GM21619 (cell line): Measurements from ENCODE around the gene ADH1C.
"Not testable (repeated sequence)": the region's sequence is repeated elsewhere in the genome, so short reads cannot be mapped to it uniquely, and the experiment has no call there.

Experiments
- ATAC-seq: cut with Tn5 transposase; IDR thresholded peaks from one replicate; pipeline ENCODE4 v1.9.1; 2021; ENCODE audit not compliant: unreplicated experiment

ADH1C gene

DNA sequence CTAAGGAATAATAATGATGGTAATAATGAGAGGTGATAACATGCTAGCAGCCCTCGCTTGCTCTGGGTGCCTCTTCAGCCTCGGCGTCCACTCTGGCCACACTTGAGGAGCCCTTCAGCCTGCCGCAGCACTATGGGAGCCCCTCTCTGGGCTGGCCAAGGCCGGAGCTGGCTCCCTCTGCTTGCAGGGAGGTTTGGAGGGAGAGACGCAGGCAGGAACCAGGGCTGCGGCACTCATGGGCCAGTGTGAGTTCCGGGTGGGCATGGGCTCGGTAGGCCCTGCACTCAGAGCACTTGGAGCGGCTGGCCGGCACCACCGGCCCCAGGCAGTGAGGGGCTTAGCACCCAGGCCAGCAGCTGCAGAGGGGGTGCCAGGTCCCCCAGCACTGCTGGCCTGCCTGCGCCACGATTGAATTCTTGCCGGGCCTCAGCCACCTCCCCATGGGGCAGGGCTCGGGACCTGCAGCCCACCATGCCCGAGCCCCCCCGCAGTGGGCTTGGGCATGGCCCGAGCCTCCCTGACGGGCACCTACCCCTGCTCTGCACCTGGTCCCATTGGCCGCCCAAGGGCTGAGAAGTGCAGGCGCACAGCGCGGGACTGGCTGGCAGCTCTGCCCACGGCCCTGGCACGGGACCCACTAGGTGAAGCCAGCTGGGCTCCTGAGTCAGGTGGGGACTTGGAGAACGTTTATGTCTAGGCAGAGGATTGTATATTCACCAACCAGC, 7.1 kb upstream of the ADH1C start:
- ATAC-seq = no peak

DNA sequence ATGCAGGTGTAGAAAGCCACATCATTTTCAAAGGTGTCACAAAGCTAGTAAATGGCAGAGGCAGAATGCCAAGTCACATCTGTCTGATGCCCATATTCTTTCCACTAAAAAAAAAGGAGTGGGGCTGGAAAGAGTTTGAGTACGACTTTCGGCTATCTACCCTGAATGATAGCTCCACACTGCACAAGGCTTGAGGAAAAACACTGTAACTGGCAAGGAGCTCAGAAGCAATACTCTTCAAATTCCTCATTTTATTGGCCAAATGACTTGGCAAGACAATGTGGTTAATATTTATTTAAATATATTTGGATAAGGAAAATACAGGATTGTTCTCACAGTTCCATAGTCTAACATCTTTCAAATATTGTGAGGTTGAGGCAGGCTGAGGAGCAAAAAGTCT, 5.4 kb upstream of the ADH1C start:
- no peak for ATAC-seq

DNA sequence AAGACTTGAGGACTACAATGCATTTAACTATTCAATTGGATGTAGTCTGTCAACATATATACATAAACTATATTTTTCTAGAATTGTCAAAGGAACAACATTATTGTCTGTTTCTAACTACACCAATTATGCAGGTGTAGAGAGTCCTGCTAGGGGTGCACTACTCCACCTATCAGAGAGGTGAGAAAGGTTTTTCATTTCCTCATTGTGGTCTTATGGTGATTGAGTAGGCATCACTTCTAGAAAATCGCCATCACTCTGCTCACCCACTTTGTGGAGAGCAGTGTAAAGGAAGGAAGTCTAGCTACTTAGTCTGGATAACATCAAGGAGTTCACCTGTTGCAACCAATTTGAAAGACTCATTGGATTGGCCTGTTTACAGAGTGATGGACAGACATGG, 4.4 kb upstream of the ADH1C start:
- no peak for ATAC-seq

DNA sequence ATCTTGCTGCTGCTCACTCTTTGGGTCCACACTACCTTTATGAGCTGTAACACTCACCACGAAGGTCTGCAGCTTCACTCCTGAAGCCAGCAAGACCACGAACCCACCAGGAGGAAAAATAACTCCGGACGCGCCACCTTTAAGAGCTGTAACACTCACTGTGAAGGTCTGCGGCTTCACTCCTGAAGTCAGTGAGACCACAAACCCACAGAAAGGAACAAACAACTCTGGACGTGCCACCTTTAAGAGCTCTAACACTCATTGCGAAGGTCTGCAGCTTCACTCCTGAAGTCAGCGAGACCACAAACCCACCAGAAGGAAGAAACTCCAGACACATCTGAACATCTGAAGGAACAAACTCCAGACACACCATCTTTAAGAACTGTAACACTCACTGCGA, 3.6 kb upstream of the ADH1C start:
- ATAC-seq = not testable (repeated sequence)

DNA sequence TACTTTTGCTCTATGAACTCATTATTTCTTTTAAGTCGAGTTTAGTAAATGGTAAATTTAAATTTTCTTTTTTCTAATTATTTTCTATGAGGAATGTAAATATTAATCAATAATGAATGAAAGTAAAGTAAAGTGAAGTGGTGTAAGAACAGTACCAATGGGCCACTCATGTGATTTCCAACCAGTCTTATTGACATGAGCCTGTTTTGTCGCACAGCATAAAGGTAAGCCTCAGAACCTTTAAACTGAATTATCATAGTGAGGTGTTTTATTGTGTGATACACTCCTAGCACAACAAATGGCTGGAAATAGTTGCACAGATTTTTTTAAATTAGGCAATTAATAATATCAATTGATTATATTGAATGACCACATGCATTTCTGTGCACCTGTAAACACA, 1.1 kb downstream of the ADH1C start:
- no peak for ATAC-seq

DNA sequence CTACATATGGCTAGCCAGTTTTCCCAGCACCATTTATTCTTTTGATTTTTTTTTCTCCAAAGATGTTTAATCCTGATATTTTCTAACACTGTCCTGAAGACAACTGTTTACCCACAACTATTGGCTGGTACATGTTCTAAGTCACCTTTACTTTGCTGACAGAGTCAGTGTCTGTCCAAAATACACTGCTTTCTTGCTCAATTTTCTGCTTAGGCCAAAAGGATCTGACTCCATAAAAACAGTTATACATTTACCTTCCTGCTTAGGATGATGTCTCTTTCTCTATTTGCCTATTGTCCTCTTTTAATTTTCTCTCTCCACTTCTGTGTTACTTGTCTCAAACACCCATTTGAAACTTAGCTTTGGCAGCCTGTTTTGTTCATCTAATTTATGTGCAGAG, 3.2 kb downstream of the ADH1C start:
- no peak for ATAC-seq

DNA sequence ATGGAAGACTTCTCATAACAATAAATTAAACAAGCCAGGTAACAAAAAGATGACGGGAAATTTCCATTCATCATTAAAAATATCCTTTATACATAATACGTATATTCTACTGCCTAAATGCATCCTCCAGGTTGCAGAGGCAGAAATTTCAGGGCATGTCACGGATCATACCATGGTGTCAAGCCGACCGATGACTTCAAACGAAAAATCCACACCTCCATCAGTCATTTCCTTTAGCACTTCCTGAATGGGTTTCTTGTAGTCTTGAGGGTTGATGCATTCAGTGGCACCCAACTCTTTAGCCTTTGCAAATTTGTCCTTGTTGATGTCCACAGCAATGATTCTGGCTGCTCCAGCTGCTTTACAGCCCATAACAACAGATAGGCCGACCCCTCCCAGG, 9.9 kb downstream of the ADH1C start:
- ATAC-seq = not testable (repeated sequence)

DNA sequence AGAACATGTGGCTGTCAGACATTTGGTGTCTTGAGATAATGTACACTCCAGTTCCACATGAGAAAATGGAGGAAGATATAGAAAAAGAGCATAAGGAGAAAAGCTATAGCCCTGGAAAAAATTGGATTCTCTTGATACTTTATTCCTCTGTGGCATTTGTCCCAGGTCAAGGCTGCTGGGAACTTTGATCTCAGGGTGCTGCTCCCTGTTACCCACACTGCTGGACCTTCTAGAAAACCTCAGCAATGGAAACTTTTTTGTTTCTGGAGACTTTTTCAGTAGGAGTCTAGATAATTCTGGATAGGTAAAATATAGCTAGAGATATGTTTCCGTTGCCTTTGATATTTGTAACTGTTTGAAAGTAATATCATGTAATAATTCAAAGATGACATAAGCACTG, 11.1 kb downstream of the ADH1C start:
- no peak for ATAC-seq

DNA sequence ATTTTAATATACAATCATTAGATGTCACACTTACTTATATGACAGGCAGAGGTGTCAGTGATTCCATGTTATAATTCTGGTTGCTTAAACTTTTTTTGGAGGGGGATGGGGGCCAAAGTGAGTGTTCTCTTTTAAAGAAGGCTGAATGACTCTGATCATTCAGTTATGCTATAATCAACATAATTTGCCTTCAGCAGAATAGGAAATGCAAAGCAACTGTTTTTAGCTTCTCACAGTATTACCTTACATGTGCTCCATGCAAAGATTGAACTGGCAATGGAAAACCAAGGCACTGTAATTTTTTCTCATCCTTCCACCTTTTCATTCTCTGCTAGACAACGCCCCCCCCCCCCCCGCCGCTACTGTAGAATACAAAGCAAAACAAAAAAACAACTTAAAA, 13.4 kb downstream of the ADH1C start:
- ATAC-seq = no peak

DNA sequence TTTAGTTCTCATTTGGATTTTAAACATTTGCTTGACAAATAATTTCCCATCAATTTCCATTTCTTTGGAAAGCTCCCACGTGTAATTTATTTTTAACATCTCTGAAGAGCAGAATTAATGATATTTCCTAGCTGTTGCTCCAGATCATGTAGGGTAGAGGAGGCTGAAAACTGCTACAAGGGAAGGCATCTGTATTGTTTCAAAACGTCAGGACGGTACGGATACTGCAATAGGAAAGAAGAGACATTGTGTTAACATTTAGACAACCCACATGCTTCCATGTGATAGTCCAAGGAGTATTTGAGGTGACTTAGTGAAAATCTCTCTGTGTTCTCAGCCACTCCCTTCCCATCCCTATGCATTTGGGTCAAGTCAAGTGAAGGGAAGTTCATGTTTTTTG, 16.0 kb downstream of the ADH1C start:
- no peak for ATAC-seq

DNA sequence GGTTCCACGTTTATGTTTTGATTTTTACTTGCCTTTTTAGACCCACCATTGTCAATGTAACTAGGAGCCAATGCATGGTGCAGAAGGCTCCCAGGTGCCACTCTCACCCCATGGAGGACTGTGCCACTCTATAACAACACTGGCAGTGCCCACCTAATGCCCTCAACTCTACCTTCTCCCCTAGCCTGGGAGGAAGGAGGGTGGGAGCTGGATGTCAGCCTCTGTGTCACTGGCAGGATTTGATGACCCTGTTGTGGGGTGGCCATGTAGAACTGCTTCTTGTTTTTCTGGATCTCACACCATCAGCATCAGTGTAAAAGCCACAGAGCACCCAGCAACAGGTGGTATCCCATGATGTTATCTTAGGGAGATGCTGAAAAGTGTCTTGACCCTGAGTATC, 17.7 kb downstream of the ADH1C start:
- no peak for ATAC-seq

DNA sequence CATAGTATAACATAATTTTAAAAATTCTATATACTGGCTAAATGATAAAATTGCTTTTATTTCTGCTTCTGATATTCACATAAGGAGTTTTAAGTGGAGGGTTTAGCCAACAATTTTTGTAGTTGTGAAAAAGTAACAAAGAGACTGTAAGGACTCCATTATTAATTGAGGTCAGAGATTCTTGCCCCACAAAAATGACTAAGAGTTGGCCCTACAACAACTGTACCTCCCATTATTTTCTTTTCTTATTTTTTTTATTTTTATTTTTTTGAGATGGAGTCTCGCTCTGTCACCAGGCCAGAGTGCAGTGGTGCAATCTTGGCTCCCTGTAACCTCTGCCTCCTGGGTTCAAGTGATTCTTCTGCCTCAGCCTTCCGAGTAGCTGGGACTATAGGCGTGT, 21.9 kb downstream of the ADH1C start:
- no peak for ATAC-seq

DNA sequence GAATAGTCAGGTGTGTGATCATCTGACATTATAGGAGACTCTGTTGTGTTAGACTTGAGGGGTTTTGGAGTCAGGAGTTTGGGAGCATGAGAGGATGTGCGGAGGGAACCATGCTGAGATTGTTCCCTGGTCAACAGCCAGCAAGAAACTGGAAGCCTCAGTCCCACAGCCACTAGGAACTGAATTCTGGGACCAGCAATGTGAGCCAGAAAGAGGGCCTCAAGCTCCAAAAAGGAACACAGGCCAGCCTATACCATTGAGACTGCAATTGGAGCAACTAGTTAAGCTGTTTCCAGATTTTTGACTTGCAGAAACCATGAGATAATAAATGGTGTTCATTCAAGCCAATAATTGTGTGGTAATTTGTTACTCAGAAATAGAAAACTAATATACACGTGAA, 22.7 kb downstream of the ADH1C start:
- no peak for ATAC-seq

DNA sequence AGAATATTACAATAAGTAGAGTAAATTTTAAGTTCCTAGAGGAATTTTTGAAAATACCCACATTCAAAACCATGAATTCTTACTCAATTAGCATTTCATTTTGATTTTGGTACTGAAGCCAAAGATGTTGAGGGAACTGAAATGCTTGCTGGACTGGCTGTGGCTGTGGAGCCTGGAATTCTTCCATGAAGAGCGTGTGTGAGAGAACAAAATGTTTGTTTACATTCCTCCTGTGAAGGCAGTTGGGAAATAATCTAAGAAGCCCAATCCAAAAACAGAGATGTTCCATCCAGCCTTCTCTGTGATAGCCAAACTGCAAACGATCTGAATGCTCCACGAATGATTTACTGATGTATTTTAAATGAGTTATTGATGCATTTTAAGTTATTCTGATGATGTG, 27.6 kb downstream of the ADH1C start:
- ATAC-seq = no peak

DNA sequence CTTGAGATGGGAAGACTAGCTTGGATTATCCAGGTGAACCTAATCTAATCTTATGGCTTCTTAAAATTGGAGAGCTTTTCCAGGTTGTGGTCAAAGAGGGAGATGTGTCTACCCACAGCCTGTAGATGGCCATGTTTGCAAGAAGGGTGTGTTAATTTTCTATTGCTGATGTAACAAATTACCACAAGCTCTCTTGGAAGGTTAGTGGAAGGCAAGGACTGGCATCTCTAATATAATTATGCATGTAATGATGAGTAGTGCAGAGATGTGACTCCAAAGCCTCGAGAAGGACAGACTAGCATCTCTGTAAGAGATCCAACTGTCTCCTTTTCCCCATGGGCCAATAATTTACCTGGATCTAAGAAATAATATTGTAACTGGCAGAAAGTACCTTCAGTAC, 28.2 kb downstream of the ADH1C start:
- no peak for ATAC-seq

DNA sequence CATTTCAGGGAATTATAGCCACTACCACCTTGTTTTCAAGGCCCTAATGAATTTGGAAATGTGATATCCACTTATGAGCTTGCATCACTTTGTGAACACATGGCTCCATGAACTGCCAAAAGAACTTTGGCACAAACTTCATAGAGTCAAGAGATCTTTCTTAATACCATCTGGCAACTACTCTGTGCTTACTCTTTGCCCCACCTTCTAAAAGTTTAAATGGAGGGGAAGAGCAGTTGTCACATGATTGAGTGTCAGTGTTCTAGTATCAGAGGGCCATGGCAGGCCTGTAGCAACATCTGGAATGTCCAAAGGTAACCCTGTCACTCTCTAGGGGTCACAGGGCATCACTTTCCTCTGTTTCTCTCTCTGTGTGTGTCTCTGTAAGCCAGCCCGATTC, 28.8 kb downstream of the ADH1C start:
- no peak for ATAC-seq

DNA sequence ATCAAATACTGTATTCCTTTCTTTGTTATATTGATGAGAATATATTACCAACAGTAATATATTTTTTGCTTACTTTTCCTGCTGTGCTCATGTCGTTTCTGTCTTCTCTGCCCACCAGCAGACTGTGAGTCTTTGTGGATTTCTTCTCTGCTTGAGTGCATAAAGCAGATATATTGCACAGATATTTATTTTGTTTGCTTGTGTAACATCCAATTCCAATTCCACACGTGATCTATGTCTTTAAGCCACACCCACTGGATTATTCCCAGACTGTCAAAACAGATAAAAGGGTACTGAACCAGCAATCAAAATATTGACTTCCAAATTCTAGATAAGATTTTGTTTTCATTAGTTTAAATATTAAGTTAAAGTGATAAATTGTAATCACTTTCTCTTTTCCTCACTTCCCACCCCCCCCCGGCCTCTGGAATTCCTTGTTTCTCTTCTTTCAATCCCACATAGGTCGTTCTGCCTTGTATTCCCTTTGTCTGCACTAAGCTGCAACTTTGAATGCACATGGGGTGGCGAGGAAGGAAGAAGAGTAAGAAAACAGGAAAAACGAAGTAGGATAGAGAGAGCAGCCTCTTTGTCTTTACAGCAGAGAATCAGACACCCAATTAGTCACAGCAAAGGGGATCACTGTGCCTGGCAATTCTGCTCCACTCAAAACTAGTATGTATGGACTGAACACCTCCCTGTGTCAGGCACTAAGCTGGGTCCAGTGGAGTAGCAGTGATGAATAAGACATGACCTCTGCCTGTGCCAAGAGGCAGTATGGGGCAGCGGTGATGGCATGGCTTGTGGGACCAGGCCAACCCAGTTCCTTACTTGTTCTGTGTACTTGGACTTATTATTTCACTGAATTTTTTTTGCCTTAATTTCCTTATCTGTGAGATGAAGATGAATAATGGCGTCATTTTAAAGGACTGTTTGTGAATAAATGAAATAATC, 31.0 kb downstream of the ADH1C start, which contains the start of gene ADH1B:
Gene ADH1B (minus strand): TSS at position 161 of the 951 bp plus-strand sequence. CDS start 70 bp downstream, at position 91.
- no peak for ATAC-seq

DNA sequence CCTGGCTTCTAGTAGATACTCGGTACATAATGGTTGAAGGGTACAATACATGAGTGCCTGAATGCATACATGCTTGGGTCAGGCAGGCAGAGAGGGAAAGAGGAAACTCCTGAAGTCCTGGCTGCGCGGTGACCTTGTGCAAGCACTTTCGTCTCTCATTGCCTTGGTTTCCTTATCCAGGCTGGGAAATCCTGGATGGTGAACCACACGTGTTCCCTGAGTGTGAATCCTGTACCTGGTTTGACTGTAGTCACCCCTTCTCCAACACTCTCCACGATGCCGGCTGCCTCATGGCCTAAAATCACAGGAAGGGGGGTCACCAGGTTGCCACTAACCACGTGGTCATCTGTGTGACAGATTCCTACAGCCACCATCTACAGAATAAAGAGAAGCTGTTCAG, 34.7 kb downstream of the ADH1C start:
- ATAC-seq = not testable (repeated sequence)

DNA sequence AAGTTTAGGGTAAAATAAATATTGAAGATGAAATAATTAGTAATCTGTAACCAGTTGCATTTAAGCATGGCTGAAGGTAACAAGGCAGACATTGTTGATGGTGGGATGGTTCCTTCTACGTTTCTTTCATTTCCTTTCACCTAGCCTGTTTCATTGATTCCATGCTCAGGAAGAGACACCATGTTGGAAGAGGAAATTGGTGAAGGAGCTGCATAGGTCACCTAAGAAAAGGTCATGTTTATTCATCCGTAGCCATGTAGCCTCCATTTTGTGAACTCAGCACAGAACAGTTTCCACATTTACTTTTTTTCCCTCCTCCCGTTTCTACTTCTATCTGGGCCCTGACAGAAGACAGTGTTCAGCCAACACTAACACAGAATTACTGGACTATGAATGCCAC, 35.2 kb downstream of the ADH1C start:
- no peak for ATAC-seq

DNA sequence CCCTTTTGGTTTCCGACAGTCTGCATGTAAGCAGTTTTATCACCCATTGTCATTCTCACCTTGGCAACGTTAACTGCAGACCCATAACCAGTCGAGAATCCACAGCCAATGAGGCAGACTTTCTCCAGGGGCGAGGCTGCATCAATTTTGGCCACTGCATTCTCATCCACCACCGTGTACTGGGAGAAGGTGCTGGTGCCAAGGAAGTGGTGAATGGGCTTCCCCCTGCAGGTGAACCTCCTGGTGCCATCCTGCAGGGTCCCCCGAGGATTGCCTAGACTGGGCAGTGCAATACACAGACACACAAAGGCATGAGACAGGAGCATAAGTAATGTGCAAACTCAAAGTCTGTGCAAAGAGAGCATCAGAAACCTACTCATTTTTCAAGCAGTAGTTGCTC, 36.7 kb downstream of the ADH1C start:
- ATAC-seq = no peak

DNA sequence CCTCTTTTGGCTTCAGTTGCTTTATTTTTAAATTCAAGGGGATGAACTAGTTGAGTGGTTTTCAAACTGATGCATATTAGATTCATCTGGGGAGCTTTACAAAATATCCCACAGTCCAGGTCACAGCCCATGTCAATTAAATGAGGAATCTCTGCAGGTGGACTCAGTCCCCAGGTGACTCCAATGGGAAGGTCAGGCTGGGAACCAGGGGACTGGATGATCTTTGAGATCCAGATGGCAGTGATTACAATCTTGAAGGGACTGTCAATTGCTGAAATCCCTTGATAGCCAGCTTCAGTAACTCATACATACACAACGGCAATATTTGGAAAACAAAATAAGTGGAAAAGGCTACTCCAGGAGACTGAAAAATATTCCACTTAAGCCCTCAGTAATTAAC, 38.3 kb downstream of the ADH1C start:
- ATAC-seq = no peak

DNA sequence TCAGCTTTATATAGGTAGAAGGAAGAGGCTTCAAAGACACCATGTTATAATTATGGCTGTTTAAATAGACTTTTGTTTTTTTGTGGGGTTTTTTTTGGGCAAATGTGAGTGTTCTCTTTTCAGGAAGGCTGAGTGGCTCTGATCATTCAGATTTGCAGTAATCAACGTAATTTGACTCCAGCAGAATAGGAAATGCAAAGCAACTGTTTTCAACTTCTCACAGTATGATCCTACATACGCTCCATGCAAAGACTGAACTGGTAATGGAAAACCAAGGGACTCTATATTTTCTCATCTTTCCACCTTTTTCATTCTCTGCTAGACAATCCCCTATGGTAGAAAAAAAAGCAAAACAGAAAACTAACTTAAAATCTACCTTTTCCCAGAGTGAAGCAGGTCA, 42.2 kb downstream of the ADH1C start:
- no peak for ATAC-seq
